GM18499 (cell line): ENCODE data around the gene HRH2.

Source experiments
- ATAC-seq: cut with Tn5 transposase; IDR thresholded peaks from one replicate; pipeline ENCODE4 v1.9.1; 2021; ENCODE audit warnings: moderate number of reproducible peaks; ENCODE audit not compliant: insufficient read depth, unreplicated experiment

Gene HRH2

GRCh38 chr5:175734016-175734415 lies 76.1 kb downstream of the HRH2 start:
- no peak for ATAC-seq

DNA sequence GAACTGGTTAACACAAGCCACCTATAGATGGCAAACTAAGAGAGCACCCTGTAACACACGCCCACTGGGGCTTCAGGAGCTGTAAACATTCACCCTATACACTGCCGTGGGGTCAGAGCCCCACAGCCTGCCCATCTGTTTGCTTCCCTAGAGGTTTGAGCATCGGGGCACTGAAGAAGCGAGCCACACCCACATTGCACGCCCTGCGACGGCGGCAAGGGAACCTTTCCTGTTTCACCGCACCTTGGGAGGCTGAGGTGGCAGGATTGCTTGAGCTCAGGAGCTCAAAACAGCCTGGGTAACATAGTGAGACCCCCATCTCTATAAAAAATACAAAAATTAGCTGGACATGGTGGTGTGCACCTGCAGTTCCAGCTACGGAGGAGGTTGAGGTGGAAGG lies 76.6 kb downstream of the HRH2 start:
- no peak for ATAC-seq

- no peak for ATAC-seq
Observed at GRCh38 chr5:175735701-175736100, 77.8 kb downstream of the HRH2 start.

- no peak for ATAC-seq
Observed at GRCh38 chr5:175736652-175737051, 78.8 kb downstream of the HRH2 start.

DNA sequence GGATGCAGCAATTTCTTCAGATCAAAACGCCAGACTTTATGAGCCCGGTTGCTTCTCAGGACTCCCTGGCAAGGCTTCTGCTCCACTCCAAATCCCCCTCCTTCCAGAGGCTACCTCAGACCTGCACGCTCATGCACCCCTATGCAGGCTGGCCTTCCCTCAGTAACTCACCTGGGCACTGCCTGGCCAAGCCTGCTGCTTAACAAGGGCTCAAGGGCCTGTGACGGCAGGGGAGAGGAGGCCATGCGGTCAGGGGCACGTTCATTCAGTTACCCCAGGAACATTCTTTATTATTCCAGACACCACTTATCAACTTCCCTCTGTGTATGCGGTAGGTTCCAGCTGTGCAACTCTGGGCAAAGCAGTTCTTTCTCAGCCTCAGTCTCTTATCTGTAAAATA lies 79.6 kb downstream of the HRH2 start:
- ATAC-seq = no peak

GRCh38 chr5:175738126-175738525 lies 80.3 kb downstream of the HRH2 start:
- ATAC-seq = no peak

DNA sequence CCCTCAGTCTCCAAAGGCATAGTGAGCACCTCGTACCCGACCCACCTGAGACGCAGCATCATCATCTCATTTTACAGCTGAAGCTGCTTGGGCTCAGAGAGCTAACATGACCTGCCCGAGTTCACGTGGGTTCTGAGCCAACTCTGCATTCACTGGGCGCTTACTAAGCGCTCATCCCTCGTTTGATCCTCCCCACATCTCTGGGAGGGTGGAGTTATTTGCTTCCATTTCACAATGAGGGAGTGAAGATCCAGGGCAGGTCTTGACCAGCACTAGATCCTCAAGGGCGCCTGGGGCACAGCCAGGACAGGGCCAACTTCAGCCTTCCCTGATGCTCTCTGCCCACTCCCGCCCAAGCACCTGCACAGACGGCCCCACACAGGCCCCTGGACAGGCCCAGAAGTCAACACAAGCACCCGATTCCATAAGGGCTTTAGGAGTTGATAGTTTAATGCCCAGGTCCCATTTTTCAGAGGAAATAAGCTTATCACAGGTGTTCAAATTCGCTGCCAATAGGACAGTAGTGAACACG lies 80.8 kb downstream of the HRH2 start:
- no peak for ATAC-seq

- ATAC-seq = no peak
Observed at GRCh38 chr5:175740014-175740413, 82.1 kb downstream of the HRH2 start.

GRCh38 chr5:175741556-175741955 lies 83.7 kb downstream of the HRH2 start:
- ATAC-seq = no peak

- no peak for ATAC-seq
Observed at GRCh38 chr5:175742290-175742994, 84.6 kb downstream of the HRH2 start.

DNA sequence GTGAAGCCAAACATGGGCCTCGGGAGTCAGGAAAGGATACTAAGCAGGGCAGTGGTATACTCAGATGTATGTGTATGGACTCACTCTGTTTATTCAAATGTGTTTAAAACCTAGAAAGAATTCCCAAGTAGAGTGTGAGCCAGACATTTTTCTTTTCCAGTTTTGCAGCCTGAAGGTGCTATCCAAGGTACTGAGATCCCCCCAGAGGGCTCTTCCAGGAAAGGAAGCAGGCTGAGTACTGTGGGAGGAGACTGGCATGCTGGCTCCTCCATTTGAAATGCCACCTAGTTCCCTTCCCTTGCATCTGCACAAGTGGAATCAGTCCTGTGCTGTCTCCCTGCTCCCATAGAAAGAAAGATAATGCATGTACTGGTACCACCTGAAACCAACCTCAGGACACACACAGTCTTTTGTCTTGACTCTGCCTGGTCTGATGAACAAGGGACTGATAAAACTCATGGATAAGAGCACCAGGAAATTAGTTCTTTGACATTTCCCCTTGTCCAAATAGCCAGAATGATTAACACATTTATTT lies 85.9 kb downstream of the HRH2 start:
- ATAC-seq = no peak

DNA sequence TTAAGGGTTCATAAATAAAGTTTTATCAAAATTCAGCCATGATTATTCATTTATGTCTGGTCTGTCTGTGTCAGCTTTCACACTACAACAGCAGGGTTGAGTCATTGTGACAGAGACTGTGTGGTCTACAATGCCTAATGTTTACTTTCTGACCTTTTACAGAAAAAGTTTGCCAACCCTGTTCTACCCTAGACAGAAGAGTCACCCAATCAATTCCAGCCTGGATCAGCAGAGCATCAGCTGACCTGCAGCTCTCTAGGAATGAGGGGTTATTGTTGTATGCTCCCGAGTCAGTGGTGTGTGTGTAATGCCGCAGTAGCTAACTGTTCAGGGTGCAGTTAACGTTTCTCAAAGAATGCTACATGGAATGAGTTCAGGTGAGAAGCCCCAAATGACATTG lies 87.3 kb downstream of the HRH2 start:
- ATAC-seq = no peak

GRCh38 chr5:175746851-175747250 lies 89.0 kb downstream of the HRH2 start:
- ATAC-seq = no peak

GRCh38 chr5:175747539-175748060 lies 89.7 kb downstream of the HRH2 start:
- ATAC-seq = no peak

GRCh38 chr5:175748650-175749049 lies 90.8 kb downstream of the HRH2 start:
- ATAC-seq = no peak

DNA sequence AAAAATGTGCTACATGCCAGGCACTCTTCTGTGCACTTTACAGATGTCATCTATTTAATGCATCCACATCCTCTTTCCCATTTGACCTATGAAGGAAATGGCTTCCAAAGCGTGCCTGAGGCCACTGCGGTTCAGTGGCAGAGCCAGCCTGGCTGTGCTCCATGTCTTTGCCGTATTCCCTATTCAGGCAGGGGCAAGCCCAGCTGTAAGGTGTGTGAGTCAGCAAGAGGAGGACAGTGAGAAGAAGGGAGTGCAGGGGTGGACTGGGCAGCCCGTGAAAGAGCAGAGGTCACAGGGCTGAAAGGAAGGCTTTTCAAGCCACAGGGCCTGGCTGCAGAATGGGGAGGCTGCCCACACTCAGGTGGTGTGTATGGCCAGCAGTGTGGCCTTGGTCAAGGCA lies 91.7 kb downstream of the HRH2 start:
- no peak for ATAC-seq

DNA sequence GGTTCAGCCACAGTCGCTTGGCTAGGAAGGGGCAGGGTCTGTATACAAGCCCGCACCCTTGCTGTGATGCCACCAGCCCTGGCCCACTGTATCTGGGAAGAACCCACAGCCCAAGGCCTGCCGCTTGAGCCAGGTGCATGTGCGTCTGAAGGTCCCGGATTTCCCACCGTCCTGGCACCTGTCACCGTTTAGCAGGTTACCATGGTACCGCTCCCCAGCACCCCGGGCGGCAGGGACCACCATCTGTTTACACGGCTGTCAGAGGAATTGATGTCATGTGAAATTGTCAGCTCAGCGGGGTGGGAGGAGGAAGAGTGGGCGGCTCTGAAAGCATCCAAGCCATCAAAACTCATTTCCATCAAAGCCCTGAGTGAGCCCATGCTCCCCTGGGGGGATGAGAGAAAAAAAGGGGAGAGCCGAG lies 92.7 kb downstream of the HRH2 start:
- no peak for ATAC-seq

DNA sequence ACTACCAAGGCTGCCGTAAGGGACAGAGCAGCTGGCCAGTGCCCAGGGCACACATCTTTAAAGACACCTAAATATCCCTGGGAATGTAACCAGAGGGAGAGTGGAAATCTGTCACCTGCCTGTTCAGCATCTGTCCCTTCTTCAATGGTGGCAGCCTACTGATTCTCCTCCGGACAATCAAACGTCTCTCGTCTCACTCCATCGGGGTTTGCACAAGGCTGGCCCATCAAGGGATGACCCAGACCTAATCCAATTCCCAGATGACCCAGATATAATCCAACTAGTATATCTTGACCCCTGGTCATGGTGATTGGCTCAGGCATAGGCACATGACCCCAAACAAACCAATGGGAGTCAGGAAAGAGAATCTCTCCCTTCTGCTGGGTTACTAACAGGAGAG lies 93.5 kb downstream of the HRH2 start:
- ATAC-seq = no peak

GRCh38 chr5:175752826-175753535 lies 95.1 kb downstream of the HRH2 start:
- no peak for ATAC-seq

- ATAC-seq = no peak
Observed at GRCh38 chr5:175753536-175754402, 95.9 kb downstream of the HRH2 start.
